Measurements from ENCODE around the gene PUM2. TPM values are rescaled to one million over a fixed set of nuclear protein-coding genes. Genes with fewer than 3 reads are reported as not detected.

Gene PUM2
- total and polyA plus RNA-seq, 2 of the 13 experiments (the other 11 are each of a cell fraction or from before 2014, with no cell fraction given) = 69.6 to 69.8 TPM

DNA sequence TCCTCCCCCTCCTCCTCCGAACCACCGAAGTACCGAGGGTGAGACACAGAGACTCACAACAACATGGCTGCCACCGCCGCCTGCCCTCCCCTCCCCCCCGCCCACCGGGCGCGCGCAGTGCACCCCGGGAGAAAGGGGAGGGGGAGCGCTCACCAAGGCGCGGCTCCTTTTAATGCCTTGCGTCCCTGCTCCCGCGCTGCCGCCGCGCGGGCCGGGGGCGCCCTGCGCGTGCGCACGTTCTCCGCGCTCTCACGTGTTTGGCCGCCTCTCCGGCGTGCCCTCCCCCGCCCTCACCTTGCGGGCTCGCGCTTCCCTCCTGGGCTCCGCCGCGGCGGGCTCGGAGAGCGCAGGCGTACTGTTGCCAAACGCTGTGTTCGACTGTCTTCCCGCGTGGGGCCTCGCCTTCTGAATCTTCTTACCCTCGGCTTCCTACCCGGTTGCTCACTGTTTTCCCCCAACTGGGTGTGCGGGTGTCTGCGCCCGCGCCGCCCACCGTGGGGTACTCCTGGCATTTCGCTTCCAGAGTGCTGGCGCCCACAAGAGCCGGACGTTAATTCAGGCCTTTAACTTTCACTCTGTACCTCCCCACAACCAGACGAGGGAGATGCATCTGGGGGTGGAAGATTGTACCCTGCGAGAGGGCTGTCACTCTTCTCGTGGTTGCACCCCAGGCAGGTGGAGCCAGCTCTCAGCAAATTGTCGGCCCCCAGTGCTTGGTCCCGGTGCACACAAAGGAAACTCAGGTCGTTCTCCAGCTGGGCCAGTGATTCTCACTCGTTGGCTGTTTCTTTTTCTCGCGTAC is at the start of gene PUM2 (continued):
- 0 out of 2 replicates have a peak, but pooled peaks have one; percentile 74 for TF ChIP-seq ZNF512B (CRISPR knock-in tag; IDR thresholded peaks at IDR 0.05; ENCODE audit: borderline replicate concordance)
- TF ChIP-seq ZBTB26 (CRISPR knock-in tag; IDR thresholded peaks at IDR 0.05; ENCODE audit: borderline replicate concordance) = peak; percentile 73; the same call in 1 of the 2 replicates
- peak; percentile 98 for TF ChIP-seq ZNF687 (CRISPR knock-in tag; IDR thresholded peaks at IDR 0.05)
- TF ChIP-seq, protein P1, sequence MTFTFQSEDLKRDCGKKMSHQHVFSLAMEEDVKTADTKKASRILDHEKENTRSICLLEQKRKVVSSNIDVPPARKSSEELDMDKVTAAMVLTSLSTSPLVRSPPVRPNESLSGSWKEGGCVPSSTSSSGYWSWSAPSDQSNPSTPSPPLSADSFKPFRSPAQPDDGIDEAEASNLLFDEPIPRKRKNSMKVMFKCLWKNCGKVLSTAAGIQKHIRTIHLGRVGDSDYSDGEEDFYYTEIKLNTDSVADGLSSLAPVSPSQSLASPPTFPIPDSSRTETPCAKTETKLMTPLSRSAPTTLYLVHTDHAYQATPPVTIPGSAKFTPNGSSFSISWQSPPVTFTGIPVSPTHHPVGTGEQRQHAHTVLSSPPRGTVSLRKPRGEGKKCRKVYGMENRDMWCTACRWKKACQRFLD (CRISPR knock-in tag; IDR thresholded peaks at IDR 0.05; ENCODE audit: borderline replicate concordance) = peak; percentile 98
- peak; percentile 98 for TF ChIP-seq ETS1 (CRISPR knock-in tag; IDR thresholded peaks at IDR 0.05)
- TF ChIP-seq RXRB (CRISPR knock-in tag; IDR thresholded peaks at IDR 0.05; ENCODE audit: borderline replicate concordance) = peak; percentile 71
- TF ChIP-seq ZNF335 (CRISPR knock-in tag; IDR thresholded peaks at IDR 0.05) = no peak; the same call in 1 of the 2 replicates
- TF ChIP-seq ZNF441 (CRISPR knock-in tag; IDR thresholded peaks at IDR 0.05; ENCODE audit: borderline replicate concordance) = peak; percentile 96
- TF ChIP-seq SMC3 (IDR thresholded peaks at IDR 0.05; ENCODE audit: low read length) = no peak
- peak; percentile 84 for TF ChIP-seq ZNF883 (CRISPR knock-in tag; IDR thresholded peaks at IDR 0.05; ENCODE audit: not compliant biosample characterization)
- peak; percentile 93 for TF ChIP-seq BCL6 (CRISPR knock-in tag; IDR thresholded peaks at IDR 0.05)
- TF ChIP-seq CBX2 (IDR thresholded peaks at IDR 0.05; ENCODE audit: low read depth, low read length) = no peak
- TF ChIP-seq CBX2 (CRISPR knock-in tag; IDR thresholded peaks at IDR 0.05; ENCODE audit: low read depth) = 0 out of 2 replicates have a peak, but pooled peaks have one; percentile 2
- TF ChIP-seq RBFOX2 (IDR thresholded peaks at IDR 0.05; ENCODE audit: low read depth, low read length) = peak; percentile 91
- no peak for TF ChIP-seq ZNF282 (IDR thresholded peaks at IDR 0.05; ENCODE audit: partially characterized antibody)
- TF ChIP-seq TERF1 (CRISPR knock-in tag; IDR thresholded peaks at IDR 0.05) = peak; percentile 91; the same call in 1 of the 2 replicates
